ENCODE measurements around the gene ANK3.

The ANK3 gene

DNA sequence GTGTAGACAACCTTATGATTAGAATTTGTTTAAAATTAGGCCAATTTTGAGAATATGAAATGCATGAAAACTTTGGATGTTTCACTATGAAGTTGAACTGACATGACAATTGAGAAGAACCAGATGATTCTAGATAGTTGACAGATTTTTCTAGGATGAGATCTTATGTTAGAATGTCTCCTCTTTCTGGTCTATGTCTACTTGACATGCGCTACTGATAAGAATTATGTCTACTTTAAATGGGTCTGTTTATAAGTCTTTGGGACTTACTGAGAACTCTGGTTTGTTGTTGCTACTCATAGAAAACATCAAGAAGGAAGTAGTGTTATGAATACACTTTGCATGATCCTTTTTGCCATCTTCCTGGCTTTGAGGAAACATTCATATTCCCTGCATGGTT lies 255.1 kb downstream of the ANK3 start:
- no peak for DNase-seq

DNA sequence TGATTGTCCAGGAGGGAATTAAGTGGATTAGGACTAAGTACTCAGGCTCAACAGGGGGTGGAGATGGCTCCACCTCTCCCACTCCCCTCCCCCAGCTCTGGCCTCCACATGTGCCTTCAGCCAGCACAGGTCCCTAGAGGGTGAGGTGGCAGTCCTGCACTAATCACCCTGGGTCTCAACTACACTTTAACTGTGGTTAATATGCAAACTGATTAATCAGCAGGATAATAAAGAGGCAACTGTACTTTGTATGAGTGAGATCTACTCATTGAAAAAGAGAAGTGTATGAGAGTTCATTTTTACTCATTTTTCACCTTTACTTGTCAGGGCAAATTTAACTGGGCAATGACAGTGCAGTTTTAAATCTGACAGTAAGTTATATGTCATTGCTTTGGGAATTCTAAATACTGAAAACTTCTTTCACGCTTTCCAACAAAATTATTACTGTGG lies 259.5 kb downstream of the ANK3 start:
- DNase-seq: no peak

DNA sequence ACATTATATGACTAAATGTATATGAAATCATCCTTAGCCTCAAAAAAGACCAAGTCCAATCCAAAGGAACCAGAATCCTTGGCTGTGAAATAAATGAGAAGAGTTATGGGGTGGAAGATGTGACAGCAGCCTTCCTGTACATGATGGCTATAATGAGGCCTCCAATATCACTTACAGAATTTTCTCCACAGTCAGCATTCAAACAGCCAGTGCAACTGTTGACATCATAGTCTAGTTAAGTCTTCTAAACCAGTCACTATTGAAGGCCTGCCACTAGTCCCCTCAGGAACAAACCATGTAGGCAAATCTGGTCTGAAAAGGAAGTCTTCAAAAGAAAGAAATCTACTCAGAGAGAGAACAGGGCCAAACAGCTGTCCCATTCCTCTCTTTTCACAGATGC lies 263.8 kb downstream of the ANK3 start:
- no peak for DNase-seq

GRCh38 chr10:60124536-60124935 lies 265.1 kb downstream of the ANK3 start:
- no peak for DNase-seq

GRCh38 chr10:60123668-60124067 lies 266.0 kb downstream of the ANK3 start:
- no peak for DNase-seq

GRCh38 chr10:60123172-60123571 lies 266.5 kb downstream of the ANK3 start:
- DNase-seq: no peak

GRCh38 chr10:60122190-60122589 lies 267.5 kb downstream of the ANK3 start:
- DNase-seq: no peak

- no peak for DNase-seq
Observed at GRCh38 chr10:60114765-60115586, 274.7 kb downstream of the ANK3 start.

DNA sequence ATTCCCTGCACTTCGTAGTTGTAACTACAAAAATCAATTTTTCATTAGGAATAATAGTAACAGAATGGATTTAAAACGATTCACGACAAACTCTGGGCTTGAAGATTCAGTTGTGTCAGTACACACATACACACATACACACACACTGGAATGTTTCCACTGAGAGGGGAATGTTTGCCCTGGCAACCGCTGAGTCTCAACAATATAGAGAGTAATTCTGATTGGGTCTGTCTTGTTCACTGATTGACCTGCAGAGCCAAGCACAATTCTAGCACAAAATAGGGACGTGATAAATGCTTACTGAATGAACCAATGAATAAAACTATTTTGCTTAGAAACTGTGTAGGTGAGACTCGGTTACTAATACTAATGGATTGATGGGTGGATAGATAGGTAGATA lies 278.9 kb downstream of the ANK3 start:
- no peak for DNase-seq

GRCh38 chr10:60107308-60107976 lies 282.2 kb downstream of the ANK3 start:
- no peak for DNase-seq

DNA sequence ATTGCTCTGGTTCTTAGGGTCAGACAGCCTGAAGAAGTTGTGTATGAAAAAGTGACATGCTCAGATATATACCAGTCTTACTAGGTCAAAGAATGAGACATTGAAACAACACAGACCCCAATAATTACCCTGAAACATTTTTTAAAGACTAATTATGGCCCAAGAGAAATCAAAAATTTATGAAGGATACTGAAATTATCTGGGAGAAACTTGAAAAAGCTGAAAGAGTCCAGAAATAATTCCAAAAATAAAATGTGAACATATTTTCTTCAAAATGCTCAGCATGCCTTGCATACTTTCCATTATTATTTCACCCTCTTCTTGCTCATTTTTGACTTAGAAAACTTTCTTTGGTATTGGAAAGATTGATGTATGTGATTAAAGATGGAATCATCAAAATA lies 284.4 kb downstream of the ANK3 start:
- DNase-seq: no peak

DNA sequence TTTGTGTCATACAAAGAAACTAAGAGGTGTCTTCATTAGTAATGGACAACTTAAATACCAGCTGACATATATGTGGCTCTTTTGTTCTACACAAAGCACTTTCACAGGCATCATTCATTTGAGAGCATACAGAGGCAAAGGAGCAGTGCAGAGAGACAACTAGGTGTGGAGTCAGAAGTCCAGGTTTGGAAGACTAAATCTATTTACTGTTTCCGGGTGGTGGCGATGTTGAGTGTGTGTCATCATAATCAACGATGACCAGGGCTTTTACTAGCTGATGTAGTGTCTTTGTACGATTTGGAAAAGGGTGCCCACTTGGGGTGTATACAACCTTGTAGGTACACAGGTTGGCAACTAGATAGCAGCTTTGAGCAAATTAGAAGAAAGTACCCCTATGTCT lies 287.9 kb downstream of the ANK3 start:
- no peak for DNase-seq

- DNase-seq: no peak
Observed at GRCh38 chr10:60099998-60100747, 289.5 kb downstream of the ANK3 start.

DNA sequence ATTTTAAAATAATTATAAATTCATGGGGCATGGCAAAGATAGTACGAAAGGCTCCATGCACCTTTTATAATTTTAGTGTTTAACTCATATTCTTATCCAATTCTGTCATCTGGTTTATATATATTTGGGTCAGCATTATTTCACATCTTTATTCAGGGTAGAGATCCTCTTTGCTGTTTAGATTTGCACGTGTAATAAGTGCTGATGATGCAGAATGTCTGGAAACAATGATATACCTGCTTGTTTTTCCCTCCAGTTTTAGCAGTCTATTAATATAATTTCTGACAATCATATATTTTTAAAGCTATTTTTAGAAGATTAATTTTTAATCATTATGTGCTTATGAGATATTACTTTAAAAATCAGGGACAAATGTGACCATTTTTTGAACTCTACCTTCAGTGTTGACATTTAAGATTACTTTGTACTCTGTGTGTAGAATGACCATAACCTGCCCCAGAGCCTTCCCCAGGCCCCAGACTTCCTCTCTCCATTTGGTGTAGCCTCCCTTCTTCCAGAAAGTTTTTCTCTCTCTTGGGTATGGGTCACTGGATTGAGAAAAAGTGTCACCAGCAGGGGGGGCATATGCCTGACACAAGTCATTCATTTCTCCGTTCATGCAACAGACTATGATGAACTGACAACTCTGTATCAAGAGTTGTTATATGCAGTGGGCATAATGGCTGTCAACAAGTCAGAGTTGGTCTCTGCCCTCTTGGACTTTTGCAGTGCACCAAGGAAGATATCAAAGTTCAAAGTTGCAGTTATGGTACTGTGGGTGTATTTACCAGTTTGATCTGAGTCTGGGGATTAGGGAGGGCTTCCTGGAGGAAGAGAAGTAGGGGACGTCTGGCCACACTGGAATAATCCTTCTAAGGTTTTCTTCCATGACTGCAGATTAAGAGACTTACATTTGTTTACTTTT lies 290.7 kb downstream of the ANK3 start:
- no peak for DNase-seq

DNA sequence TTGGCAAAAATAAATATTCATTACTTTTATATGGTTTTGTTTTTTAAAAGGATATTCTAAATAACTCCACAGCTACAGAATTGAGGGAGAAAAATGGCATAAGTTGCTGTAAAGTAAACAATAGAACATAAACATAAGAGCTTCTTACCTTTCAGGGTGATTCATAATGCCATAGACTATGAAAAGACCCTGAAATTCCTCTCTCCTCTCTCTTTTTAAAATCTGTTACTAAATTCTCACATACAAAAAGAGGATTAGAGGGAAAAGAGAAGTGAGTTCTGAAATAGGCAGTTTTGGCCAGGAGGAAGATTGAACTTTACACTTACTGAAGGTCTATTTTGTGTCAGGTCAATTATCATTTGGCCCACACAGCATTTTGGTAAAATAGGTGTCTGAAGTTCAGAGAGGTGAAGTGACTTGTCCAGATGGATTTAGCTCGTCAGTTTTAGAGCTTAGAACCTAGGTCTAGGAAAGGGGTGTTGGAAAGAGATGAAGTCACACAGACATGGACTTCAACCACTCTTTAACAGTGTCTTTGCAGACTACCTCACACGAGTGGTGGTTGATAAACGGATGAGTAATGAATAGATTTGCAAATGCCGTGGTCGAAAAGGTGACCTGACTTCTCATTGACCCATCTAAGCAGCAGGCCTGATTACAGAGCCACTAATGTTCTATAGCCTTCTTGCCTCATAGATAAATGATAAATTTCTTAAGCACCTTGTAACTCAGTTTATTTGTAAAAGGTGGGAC lies 292.7 kb downstream of the ANK3 start:
- no peak for DNase-seq

DNA sequence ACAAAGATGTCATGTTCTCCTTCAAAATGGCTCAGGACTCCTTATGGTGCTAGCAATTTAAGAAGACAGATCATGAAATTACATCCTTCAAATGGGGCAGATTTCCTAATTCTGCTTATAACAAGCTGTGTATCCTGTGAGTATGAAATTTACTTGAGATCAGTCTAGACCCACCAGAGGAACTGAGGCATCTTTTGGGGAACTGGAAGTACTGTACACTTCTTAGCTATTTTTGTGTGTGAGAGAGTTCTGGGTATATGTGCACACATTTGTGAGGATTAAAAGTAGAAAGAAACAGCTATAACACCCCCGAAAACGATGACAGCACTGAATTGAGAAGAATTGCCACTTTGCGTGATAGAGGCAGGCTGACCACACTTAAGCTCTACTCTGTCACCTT lies 296.4 kb downstream of the ANK3 start:
- DNase-seq: no peak

GRCh38 chr10:60086862-60087261 lies 302.8 kb downstream of the ANK3 start:
- DNase-seq: no peak

DNA sequence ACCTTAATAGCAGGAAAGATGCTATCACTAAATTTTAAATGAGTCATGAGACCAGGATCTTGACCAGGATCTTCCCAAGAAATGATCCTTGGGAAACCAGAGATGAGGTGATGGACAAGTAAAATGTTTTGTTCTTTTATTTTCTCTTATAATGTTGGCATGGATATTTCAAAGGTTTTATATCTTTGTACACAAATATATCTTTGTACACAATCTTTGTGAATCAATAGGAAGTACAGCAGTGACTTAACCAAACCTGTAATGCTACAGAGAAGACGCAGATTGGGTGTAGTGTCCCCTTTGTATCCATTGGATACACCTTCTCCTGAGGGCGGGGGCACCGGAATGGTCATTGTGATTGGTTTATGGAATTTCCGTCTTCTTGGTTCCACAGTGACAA lies 303.3 kb downstream of the ANK3 start:
- DNase-seq: no peak

GRCh38 chr10:60082744-60083344 lies 306.8 kb downstream of the ANK3 start:
- DNase-seq: no peak

DNA sequence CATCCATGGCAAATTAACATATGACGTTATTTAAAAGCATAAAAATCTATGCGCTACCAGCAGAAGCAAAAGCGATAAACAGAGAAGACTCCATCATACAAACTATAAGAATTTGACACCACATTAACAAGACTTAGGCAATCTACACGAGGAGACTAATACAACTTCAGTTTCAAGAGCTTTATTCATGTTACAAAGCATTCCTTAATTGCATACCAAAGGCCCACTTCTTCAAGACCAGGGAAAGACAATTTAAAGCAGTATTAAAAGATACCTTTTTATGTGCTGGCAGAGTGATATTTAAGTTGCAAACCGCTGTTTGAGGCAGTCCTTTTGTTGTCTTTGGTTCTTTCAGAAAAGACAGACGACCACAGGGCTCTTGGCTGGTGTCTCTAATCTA lies 307.3 kb downstream of the ANK3 start:
- DNase-seq: no peak
